ENCODE data around the gene CNN3. TPM values are rescaled to one million over a fixed set of nuclear protein-coding genes. Genes with fewer than 3 reads are reported as not detected.

CNN3 gene
- total RNA-seq, 1 experiment from 2014 or later: 602 TPM

DNA sequence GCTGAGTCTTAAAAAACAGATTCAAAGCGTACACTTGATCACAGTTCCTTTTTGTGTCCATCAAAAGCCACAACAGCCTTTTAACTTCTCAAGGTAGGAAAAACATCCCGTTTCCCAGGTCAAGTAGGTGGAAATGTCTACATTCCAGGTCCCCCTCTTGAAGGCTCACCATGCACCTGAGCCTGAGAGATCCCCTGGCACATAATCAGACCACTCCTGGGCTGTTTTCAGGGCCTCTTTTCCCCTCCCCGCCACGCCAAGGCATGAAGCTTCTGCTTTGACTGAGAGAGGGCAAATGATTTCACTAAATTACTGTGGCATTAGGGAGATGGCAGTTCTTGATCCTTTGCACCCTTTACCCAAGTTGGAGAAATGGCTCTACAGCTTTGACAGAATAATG lies 21.7 kb downstream of the CNN3 start:
- peaks cover 58% of the 10 kb centered on the region for H3K4me1 ChIP-seq (replicated peaks)
- H3K27ac ChIP-seq: no peak overlapping the region
- no peak for DNase-seq (ENCODE audit: low read depth in 1 of 2, low spot score in 2 of 2)
- no peak overlapping the region for H3K4me3 ChIP-seq
- H3K27me3 ChIP-seq (replicated peaks): no peaks in the 10 kb centered on the region
- no peaks in the 10 kb centered on the region for H3K9me3 ChIP-seq (replicated peaks)
- peaks cover 89% of the 10 kb centered on the region for H3K36me3 ChIP-seq

DNA sequence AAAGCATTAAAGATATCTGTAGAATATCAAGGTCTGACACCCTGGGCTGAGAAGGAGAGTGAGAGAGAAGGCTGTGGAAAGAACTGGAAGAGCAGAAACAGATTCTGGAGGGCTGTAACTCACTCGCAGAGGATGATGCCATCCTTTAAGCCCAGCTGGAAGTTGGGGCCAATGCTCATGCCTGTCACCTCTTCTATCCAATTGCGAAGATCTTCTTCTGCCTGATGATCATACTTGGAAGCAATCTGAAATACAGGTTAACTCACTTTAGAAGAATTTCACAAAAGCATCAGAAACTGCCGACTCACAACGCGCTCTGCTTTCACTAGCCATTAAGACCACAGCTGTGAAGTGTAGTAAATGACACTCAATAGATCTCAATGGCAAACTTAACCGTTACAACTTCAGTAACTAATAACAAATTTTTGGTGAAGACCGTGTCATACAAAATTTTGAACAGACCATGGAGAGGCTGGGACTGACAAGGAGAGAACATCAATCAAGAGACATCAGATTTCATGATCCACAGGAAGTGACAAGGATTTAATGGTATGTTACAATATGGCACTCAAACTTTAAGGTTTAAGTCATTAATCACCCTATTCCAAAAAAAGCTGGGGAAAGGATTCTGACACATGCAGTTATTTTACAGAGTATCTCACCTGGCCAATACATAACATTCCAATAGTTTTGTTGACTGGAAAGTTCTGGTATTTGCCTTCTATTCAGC lies 23.5 kb downstream of the CNN3 start:
- Histone ChIP-seq H3K27ac (no peak overlapping the region), H3K36me3 (peaks cover 92% of the 10 kb centered on the region), H3K4me1 (replicated peaks) (peaks cover 51% of the 10 kb centered on the region), H3K9me3 (replicated peaks) (no peaks in the 10 kb centered on the region), H3K27me3 (replicated peaks) (no peaks in the 10 kb centered on the region), H3K4me3 (no peak overlapping the region)
- DNase-seq (ENCODE audit: low read depth in 1 of 2, low spot score in 2 of 2): no peak

DNA sequence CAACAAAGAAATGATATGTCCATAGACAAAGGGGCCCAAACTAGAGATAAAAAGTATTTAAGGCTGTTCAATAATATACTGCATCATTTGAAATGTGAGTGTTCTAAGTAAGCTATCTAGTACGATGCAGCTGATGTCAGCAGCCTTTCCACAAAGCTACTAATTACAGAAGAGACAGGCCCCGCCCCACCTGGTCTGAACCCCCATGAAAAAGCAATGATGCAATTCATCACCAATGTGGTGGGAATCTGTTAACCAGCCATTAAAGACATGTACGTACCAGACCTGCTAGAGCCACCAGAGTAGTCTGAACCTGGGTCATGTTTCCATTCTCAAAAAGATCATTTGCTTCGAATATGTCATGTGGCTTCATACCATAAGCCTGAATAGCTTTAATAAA lies 25.1 kb downstream of the CNN3 start:
- H3K4me3 ChIP-seq: no peak overlapping the region
- H3K4me1 ChIP-seq (replicated peaks): peaks cover 38% of the 10 kb centered on the region
- H3K9me3 ChIP-seq (replicated peaks): no peaks in the 10 kb centered on the region
- H3K27ac ChIP-seq: no peak overlapping the region
- peaks cover 94% of the 10 kb centered on the region for H3K36me3 ChIP-seq
- H3K27me3 ChIP-seq (replicated peaks): no peaks in the 10 kb centered on the region
- no peak for DNase-seq (ENCODE audit: low read depth in 1 of 2, low spot score in 2 of 2)

DNA sequence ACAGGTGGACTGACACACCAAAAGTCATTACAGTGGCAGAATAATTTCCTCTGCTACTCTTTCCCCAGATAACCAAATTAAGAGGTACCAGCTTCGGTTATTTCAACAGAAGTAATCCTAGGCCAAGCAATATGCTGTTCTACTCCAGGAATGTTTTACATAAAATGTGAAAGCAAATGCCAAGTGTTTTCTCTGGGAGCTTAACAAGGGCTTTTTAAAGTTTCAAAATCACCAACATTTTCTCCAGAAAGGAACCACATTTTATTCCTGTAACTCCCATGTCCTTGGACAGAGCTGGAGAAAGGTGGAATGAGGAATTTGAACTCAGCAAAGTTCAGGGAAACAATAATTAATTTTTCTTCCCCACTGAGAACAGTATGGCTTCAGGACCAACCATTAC lies 27.2 kb downstream of the CNN3 start:
- peaks cover 97% of the 10 kb centered on the region for H3K36me3 ChIP-seq

DNA sequence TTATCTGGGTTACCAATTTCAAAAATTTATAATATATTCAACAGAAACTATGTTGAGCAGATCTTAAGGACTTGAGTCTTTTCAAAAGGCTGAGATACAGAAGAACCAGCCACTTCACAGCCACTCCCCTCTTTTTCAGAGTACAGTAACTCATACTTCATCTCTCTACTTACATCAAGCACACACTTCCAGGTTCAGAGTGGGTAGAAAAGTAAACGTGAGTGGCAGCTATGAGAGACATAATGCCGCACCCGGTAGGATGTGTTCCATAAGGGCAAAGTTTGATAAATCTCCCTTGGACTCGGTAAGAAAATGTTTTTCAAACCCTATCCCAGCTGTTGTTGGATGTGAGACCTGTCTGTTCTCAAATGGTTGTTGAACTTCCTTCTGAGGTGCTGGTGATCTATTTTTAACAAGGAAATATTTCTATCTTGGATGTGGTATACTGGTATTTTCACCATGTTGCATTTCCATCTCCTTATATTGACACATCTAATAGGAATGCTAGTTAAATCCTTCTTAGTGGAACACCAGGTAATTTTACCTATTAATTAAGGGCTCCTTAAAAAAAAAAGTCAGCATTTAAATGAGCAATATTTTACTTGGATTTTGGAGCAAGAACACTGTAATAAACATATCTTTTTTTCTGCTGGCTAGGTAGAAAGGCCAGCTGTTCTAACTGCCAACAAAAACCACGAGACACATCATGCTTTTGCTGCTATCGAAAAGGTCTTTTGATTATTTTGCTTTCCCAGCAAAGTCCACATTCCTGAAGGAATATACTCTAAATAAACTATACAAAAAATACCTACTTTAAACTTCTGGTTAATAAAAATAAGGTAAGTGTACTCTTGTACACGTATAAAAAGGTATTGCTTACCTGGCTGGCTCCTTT lies 28.2 kb downstream of the CNN3 start:
- DNase-seq (ENCODE audit: low read depth in 1 of 2, low spot score in 2 of 2): no peak
- Histone ChIP-seq H3K36me3 (peaks cover 99% of the 10 kb centered on the region), H3K4me3 (no peak overlapping the region), H3K27ac (peak overlapping the region; percentile 29; the same call in 1 of the 2 replicates), H3K4me1 (replicated peaks) (peaks cover 33% of the 10 kb centered on the region), H3K27me3 (replicated peaks) (no peaks in the 10 kb centered on the region), H3K9me3 (replicated peaks) (no peaks in the 10 kb centered on the region)

More for the DNA sequence above, 27.2 kb downstream of the CNN3 start:
- no peak overlapping the region for H3K4me3 ChIP-seq
- H3K9me3 ChIP-seq (replicated peaks): no peaks in the 10 kb centered on the region
- H3K27ac ChIP-seq: no peak overlapping the region
- no peak for DNase-seq (ENCODE audit: low read depth in 1 of 2, low spot score in 2 of 2)
- peaks cover 36% of the 10 kb centered on the region for H3K4me1 ChIP-seq (replicated peaks)
- no peaks in the 10 kb centered on the region for H3K27me3 ChIP-seq (replicated peaks)

DNA sequence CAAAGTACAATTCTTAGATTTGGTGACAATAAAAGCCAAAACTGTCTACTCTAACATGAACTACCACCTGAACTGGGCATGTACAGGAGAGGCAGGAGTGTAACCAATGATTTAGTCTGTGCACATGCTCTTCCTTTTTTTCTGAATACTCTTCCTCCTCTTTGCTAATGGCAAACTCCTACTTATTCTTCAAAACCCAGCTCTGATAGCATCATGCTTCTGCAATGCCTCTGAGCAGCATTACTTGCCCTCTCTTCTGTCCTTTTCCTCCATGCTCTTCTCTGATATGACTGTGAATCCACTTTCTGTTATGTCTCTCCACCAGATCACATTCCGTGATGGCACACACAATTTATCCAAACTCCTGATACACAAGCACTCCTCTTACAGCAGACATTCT lies 31.4 kb downstream of the CNN3 start:
- Histone ChIP-seq H3K36me3 (peaks cover 93% of the 10 kb centered on the region), H3K9me3 (replicated peaks) (no peaks in the 10 kb centered on the region), H3K27ac (no peak overlapping the region), H3K4me1 (replicated peaks) (peaks cover 12% of the 10 kb centered on the region), H3K4me3 (no peak overlapping the region), H3K27me3 (replicated peaks) (no peaks in the 10 kb centered on the region)
- DNase-seq (ENCODE audit: low read depth in 1 of 2, low spot score in 2 of 2): no peak

DNA sequence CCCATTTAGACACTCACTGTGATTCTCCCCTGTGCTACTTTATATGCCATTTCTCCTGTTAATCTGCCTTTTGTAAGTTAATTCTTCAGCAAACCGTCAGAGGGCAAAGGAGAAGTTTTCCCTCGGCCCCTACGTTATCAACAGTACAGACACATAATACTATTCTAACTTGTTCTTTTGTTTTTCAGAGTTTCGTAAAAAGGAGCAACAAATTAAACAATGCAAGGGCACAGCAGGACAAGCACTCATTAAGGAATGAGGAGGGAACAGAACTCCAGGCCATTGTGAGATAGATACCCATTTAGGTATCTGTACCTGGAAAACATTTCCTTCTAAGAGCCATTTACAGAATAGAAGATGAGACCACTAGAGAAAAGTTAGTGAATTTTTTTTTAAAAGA lies 32.3 kb downstream of the CNN3 start:
- Histone ChIP-seq H3K27me3 (replicated peaks) (no peaks in the 10 kb centered on the region), H3K4me1 (replicated peaks) (peaks cover 10% of the 10 kb centered on the region), H3K27ac (no peak overlapping the region), H3K4me3 (no peak overlapping the region), H3K36me3 (peaks cover 88% of the 10 kb centered on the region), H3K9me3 (replicated peaks) (no peaks in the 10 kb centered on the region)
- DNase-seq (ENCODE audit: low read depth in 1 of 2, low spot score in 2 of 2): no peak

DNA sequence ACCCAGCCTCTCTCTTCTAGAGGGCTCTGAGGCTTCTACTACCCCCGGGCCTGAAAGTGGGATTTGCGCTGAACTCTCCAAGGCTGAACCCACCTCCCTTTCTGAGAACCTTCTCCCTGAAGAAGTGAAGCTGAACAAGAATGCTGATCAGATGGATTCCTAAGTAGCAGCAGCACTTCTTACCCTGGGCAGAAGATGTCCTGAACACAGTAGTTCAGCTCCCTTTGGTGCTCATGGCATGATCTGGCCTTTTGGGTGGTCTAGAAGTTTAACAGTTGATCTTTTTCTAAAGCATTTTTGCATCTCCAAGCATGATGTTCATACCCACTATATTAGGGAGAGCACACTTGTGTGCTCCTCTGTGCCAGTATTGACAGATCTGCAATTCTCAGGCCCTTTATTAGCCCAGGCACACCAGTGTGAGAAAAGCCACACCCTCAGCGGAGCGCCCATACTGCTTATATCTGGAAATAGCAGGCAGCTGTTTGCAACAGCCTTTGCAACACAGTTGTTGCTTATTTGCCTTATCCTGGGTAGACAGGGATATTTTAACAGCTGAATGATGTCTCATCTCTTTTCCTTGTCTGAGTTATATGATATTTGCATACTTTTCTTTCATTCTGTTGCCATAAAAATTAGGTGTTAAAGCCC lies 34.2 kb downstream of the CNN3 start:
- Histone ChIP-seq H3K4me3 (no peak overlapping the region), H3K4me1 (replicated peaks) (no peaks in the 10 kb centered on the region), H3K36me3 (peaks cover 69% of the 10 kb centered on the region), H3K27me3 (replicated peaks) (no peaks in the 10 kb centered on the region), H3K27ac (no peak overlapping the region), H3K9me3 (replicated peaks) (no peaks in the 10 kb centered on the region)
- DNase-seq (ENCODE audit: low read depth in 1 of 2, low spot score in 2 of 2): no peak

DNA sequence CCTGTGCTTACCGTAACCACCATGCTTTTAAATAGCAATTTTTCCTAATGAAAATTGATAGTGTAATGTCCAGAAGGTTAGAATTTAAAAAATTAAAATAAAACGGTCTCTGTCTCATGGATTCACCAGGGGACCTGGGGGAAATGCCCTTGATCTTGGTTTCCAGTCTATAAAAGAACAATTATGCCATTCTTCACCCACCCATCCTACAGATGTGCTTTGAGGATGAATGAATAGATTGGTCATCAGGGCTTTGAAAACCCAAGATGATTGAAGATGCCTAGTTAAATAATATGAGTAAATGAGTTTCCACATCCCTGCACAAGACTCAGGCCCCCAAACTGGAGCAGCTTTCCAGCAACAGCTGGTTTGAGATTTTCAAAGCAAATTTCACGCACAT lies 38.7 kb downstream of the CNN3 start:
- Histone ChIP-seq H3K4me1 (replicated peaks) (peaks cover 23% of the 10 kb centered on the region), H3K27me3 (replicated peaks) (no peaks in the 10 kb centered on the region), H3K9me3 (replicated peaks) (no peaks in the 10 kb centered on the region), H3K27ac (no peak overlapping the region), H3K36me3 (peaks cover 24% of the 10 kb centered on the region), H3K4me3 (no peak overlapping the region)
- DNase-seq (ENCODE audit: low read depth in 1 of 2, low spot score in 2 of 2): no peak

DNA sequence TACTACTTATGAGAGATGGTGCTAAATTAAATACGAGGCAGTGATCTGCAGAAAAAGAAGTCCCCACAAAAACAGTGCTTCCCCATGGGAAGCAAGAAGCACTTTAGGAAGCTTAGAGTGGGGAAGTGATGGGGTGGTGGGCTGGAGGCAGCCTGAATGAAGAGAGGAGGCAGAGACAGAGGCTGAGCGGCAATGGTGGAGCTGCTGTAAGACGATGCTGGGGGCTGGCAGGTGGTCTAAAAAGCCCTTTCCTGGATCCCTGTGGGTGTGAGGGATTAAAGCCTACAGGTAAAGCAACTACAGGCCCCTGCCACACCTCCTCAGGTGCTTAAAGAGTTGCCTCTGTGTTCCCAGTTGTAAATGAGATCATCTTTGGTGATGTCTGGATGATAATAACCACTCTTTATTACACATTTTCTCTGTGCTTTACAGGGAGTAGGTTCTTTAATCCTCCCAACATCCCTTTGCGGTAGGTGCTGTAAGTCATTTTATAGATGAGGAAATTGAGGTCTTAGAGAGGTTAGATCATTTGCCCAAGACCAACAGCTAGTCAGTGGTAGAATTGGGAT lies 39.2 kb downstream of the CNN3 start:
- no peaks in the 10 kb centered on the region for H3K27me3 ChIP-seq (replicated peaks)

DNA sequence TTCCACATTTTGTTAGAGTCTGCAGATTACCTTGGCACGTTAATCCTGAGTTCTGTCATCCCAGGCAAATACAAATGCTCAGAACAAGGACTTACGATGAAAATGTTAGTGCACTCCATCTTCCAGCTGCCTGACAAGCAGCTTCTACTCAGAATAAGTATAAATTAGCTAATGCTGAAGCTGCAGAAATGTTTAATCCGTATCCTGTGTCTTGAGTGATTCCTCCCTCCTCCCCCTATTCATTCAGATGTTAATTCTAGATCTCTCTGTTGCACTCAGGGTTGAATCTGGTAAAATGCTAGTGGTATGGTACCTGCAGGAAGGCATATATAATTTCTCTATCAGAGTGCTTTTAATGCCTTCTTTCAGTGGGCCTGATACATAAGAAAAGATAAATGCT lies 39.8 kb downstream of the CNN3 start:
- Histone ChIP-seq H3K9me3 (replicated peaks) (no peaks in the 10 kb centered on the region), H3K4me3 (no peak overlapping the region), H3K36me3 (peaks cover 13% of the 10 kb centered on the region), H3K4me1 (replicated peaks) (peaks cover 24% of the 10 kb centered on the region), H3K27ac (no peak overlapping the region), H3K27me3 (replicated peaks) (no peaks in the 10 kb centered on the region)
- DNase-seq (ENCODE audit: low read depth in 1 of 2, low spot score in 2 of 2): no peak

More for the DNA sequence above, 39.2 kb downstream of the CNN3 start:
- H3K36me3 ChIP-seq: peaks cover 18% of the 10 kb centered on the region
- no peak for DNase-seq (ENCODE audit: low read depth in 1 of 2, low spot score in 2 of 2)
- H3K4me1 ChIP-seq (replicated peaks): peaks cover 24% of the 10 kb centered on the region
- H3K27ac ChIP-seq: no peak overlapping the region
- H3K4me3 ChIP-seq: no peak overlapping the region
- no peaks in the 10 kb centered on the region for H3K9me3 ChIP-seq (replicated peaks)

DNA sequence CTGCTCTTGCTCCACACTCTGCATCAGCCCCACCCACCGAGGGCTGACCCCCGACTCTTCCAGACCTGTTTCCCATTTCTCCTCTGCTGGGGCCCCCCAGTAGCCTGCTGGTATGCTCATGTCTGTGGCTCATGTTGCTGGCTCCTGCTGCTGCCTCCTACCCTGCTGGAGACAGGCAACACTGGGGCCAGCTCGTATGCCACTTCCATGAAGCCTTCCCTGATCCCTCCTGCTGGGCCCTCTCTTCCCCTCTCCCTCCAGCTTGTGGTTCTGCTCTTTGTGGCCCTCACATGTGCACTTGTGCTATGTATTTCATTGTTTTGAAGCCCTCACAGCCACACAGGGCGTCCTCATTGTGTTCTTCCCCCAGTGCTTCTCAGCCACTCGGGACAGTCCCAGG lies 40.5 kb downstream of the CNN3 start:
- Histone ChIP-seq H3K4me1 (replicated peaks) (peaks cover 24% of the 10 kb centered on the region), H3K4me3 (no peak overlapping the region), H3K9me3 (replicated peaks) (no peaks in the 10 kb centered on the region), H3K27me3 (replicated peaks) (no peaks in the 10 kb centered on the region), H3K27ac (no peak overlapping the region), H3K36me3 (peaks cover 5% of the 10 kb centered on the region)
- no peak for DNase-seq (ENCODE audit: low read depth in 1 of 2, low spot score in 2 of 2)

DNA sequence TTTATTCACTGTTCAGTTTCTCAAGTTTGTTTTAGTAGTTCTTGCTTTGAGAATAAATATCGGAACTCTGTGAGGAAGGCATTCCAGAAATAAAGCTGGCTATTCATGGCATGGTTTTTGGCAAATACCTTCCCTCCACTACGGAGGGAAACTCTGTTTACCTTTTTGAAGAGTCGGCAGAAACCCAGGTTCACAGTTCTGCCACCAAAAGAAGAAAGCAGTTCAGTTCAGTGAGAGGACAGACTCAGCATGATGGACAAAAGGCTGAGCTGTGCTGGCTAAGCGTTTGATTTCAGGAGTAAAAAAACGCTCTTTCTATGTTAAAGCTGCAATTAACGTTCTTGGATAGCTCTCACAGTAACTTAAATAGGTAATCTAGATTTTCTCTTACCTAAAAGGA lies 42.4 kb downstream of the CNN3 start:
- H3K27ac ChIP-seq: peak overlapping the region; percentile 70
- no peaks in the 10 kb centered on the region for H3K27me3 ChIP-seq (replicated peaks)
- no peak overlapping the region for H3K4me3 ChIP-seq
- peaks cover 24% of the 10 kb centered on the region for H3K4me1 ChIP-seq (replicated peaks)
- H3K9me3 ChIP-seq (replicated peaks): no peaks in the 10 kb centered on the region
- no peaks in the 10 kb centered on the region for H3K36me3 ChIP-seq
- DNase-seq (ENCODE audit: low read depth in 1 of 2, low spot score in 2 of 2): no peak

All from SJSA1 (cell line).